Prostate gland (tissue), 2 donors: Measurements from ENCODE around the gene PPP1R14C. TPM values are rescaled to one million over a fixed set of nuclear protein-coding genes. Genes with fewer than 3 reads are reported as not detected.
"Not testable (repeated sequence)": the region's sequence is repeated elsewhere in the genome, so short reads cannot be mapped to it uniquely, and the experiment has no call there.

Experiments
- DNase-seq: peaks from one replicate; pipeline ENCODE4 v3.0.0-alpha.2; 2019; ENCODE audit warnings: low spot score
- H3K27ac ChIP-seq, 2 donors: fragments of 200-600 bp; sonication (generic); 2 replicates each; pipeline ENCODE4 v1.5.1; 2017 to 2019
- H3K27me3 ChIP-seq: fragments of 200-600 bp; sonication (generic); replicated peaks from 2 replicates; pipeline ENCODE4 v1.5.1; 2019; ENCODE audit not compliant: insufficient read depth
- H3K36me3 ChIP-seq, 2 donors: fragments of 200-600 bp; sonication (generic); 1 replicate in 1 of 2; 2 replicates in 1 of 2; pipeline versions ENCODE4 v1.5.1 to v1.8.1; 2017 to 2019
- H3K4me1 ChIP-seq: fragments of 200-600 bp; sonication (generic); replicated peaks from 2 replicates; pipeline ENCODE4 v1.5.1; 2019
- H3K4me3 ChIP-seq, 2 donors: fragments of 200-600 bp; sonication (generic); 2 replicates each; pipeline ENCODE4 v1.5.1; 2017 to 2019
- H3K9me3 ChIP-seq: fragments of 200-600 bp; sonication (generic); 2 replicates; pipeline ENCODE4 v1.5.1; 2017
- CTCF ChIP-seq, 4 experiments: fragments of 200-600 bp in 2 of 4; fragments of 450-650 bp in 2 of 4; sonication (generic) in 2 of 4; IDR thresholded peaks; 1 replicate in 3 of 4; 2 replicates in 1 of 4; pipeline ENCODE4 v1.5.1; 2016 to 2019; ENCODE audit warnings: antibody characterized with exemption in 4 of 4, mild to moderate bottlenecking in 2 of 4, moderate library complexity in 2 of 4
- POLR2A ChIP-seq: fragments of 450-650 bp; IDR thresholded peaks from one replicate; pipeline ENCODE4 v1.6.1; 2016; ENCODE audit warnings: antibody characterized with exemption, mild to moderate bottlenecking
- POLR2AphosphoS5 ChIP-seq: sonication (generic); formaldehyde crosslinking; IDR thresholded peaks from one replicate; pipeline ENCODE4 v1.6.1; 2017; ENCODE audit warnings: antibody characterized with exemption
- WGBS: methylation state at CpG from one replicate; pipeline ENCODE4 v1.1.5; 2018; 5-methylcytosine and 5-hydroxymethylcytosine counted together
- intact Hi-C: fragments of 100-400 bp; cut with DNase I; formaldehyde crosslinking; loops from one replicate; pipeline ENCODE4 v1.14.2; 2022
- total RNA-seq, 2 donors: library from RNA; depleted of rRNA; stranded (reverse); fragments of >200 nt; gene quantifications; one replicate each; pipeline ENCODE4 v1.1.0, GENCODE V29; 2016

Gene PPP1R14C
- total RNA-seq, 2 donors from 2014 or later, result 3.4 to 14.8 TPM

GRCh38 chr6:150176659-150177058 lies 33.8 kb downstream of the PPP1R14C start:
- TF ChIP-seq CTCF (IDR thresholded peaks at IDR 0.05), result no peak
- TF ChIP-seq POLR2A, result no peak
- TF ChIP-seq POLR2AphosphoS5, result no peak
- Histone ChIP-seq H3K4me1 (no peaks in the 10 kb centered on the region), H3K27me3 (no peaks in the 10 kb centered on the region), H3K9me3 (no peaks in the 10 kb centered on the region), H3K4me3 (no peak overlapping the region), H3K27ac (no peak overlapping the region), H3K36me3 (no peaks in the 10 kb centered on the region)
- intact Hi-C loops, result no loop called here
- WGBS, result 65% methylated on average over 8 of the region's 8 CpGs
- DNase-seq, result no peak

- intact Hi-C loops, result no loop called here
- Histone ChIP-seq H3K4me3 (no peak overlapping the region), H3K27me3 (no peaks in the 10 kb centered on the region), H3K4me1 (no peaks in the 10 kb centered on the region), H3K27ac (no peak overlapping the region), H3K9me3 (no peaks in the 10 kb centered on the region), H3K36me3 (no peaks in the 10 kb centered on the region)
- 90% methylated on average over 9 of the region's 11 CpGs for WGBS
- TF ChIP-seq POLR2AphosphoS5 (no peak), POLR2A (no peak), CTCF (IDR thresholded peaks at IDR 0.05) (no peak)
- no peak for DNase-seq
Observed at GRCh38 chr6:150177259-150177951, 34.6 kb downstream of the PPP1R14C start.

- intact Hi-C loops, result no loop called here
- no peak for DNase-seq
Observed at GRCh38 chr6:150177952-150178520, 35.2 kb downstream of the PPP1R14C start.

GRCh38 chr6:150179030-150179429 lies 36.2 kb downstream of the PPP1R14C start:
- WGBS, result 99% methylated on average over 3 of the region's 3 CpGs
- intact Hi-C loops, result no loop called here
- no peak overlapping the region for H3K27ac ChIP-seq
- H3K9me3 ChIP-seq, result no peaks in the 10 kb centered on the region
- no peak overlapping the region for H3K4me3 ChIP-seq
- no peaks in the 10 kb centered on the region for H3K4me1 ChIP-seq
- DNase-seq, result no peak
- no peaks in the 10 kb centered on the region for H3K36me3 ChIP-seq
- TF ChIP-seq POLR2AphosphoS5 (no peak), CTCF (IDR thresholded peaks at IDR 0.05) (no peak), POLR2A (no peak)
- no peaks in the 10 kb centered on the region for H3K27me3 ChIP-seq

More at GRCh38 chr6:150177952-150178520, 35.2 kb downstream of the PPP1R14C start:
- no peak for TF ChIP-seq POLR2AphosphoS5
- no peak for TF ChIP-seq CTCF (IDR thresholded peaks at IDR 0.05)
- no peak for TF ChIP-seq POLR2A
- WGBS, result 69% methylated on average over 12 of the region's 12 CpGs
- Histone ChIP-seq H3K4me3 (no peak overlapping the region), H3K27ac (no peak overlapping the region), H3K27me3 (no peaks in the 10 kb centered on the region), H3K9me3 (no peaks in the 10 kb centered on the region), H3K36me3 (no peaks in the 10 kb centered on the region), H3K4me1 (no peaks in the 10 kb centered on the region)

- intact Hi-C loops, H3K27ac ChIP-seq, DNase-seq, H3K9me3 ChIP-seq, H3K36me3 ChIP-seq, H3K4me1 ChIP-seq, H3K4me3 ChIP-seq, H3K27me3 ChIP-seq: not testable (repeated sequence)
- 83% methylated on average over 7 of the region's 7 CpGs for WGBS
Observed at GRCh38 chr6:150179907-150180424, 37.1 kb downstream of the PPP1R14C start.
